ACC112 (cell line): ENCODE data around the gene DKK2.
A peak's percentile ranks its signal among the peaks of the same experiment; 100 is the strongest.

Source experiments
- H2AFZ ChIP-seq: fragments of 200-600 bp; sonication (generic); one replicate; pipeline ENCODE4 v1.6.0; 2017; ENCODE audit warnings: antibody characterized with exemption, low read length; ENCODE audit not compliant: unreplicated experiment
- H3K27ac ChIP-seq: fragments of 200-600 bp; sonication (generic); 2 replicates; pipeline ENCODE4 v1.5.1; 2014; ENCODE audit warnings: low read depth, mild to moderate bottlenecking, antibody characterized with exemption, low read length, moderate library complexity
- H3K27me3 ChIP-seq: fragments of 200-600 bp; sonication (generic); 2 replicates; pipeline ENCODE4 v1.6.1; 2014; ENCODE audit warnings: mild to moderate bottlenecking, antibody characterized with exemption, low read length, moderate library complexity, mixed read lengths; ENCODE audit not compliant: insufficient read depth
- H3K36me3 ChIP-seq: fragments of 200-600 bp; sonication (generic); 2 replicates; pipeline ENCODE4 v1.6.1; 2016; ENCODE audit warnings: mild to moderate bottlenecking, antibody characterized with exemption, low read length, moderate library complexity, mixed read lengths; ENCODE audit not compliant: insufficient read depth
- H3K4me1 ChIP-seq: fragments of 200-600 bp; sonication (generic); one replicate; pipeline ENCODE4 v1.6.1; 2016; ENCODE audit warnings: low read length, mixed read lengths; ENCODE audit not compliant: insufficient read depth, unreplicated experiment, control insufficient read depth
- H3K4me3 ChIP-seq: fragments of 200-600 bp; sonication (generic); 2 replicates; pipeline ENCODE4 v1.5.1; 2014; ENCODE audit warnings: mild to moderate bottlenecking, low read depth, low read length
- H3K79me2 ChIP-seq: fragments of 200-600 bp; sonication (generic); one replicate; pipeline ENCODE4 v1.6.0; 2016; ENCODE audit warnings: low read length; ENCODE audit not compliant: control insufficient read depth, unreplicated experiment, insufficient read depth

The DKK2 gene, protein sequence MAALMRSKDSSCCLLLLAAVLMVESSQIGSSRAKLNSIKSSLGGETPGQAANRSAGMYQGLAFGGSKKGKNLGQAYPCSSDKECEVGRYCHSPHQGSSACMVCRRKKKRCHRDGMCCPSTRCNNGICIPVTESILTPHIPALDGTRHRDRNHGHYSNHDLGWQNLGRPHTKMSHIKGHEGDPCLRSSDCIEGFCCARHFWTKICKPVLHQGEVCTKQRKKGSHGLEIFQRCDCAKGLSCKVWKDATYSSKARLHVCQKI

DNA sequence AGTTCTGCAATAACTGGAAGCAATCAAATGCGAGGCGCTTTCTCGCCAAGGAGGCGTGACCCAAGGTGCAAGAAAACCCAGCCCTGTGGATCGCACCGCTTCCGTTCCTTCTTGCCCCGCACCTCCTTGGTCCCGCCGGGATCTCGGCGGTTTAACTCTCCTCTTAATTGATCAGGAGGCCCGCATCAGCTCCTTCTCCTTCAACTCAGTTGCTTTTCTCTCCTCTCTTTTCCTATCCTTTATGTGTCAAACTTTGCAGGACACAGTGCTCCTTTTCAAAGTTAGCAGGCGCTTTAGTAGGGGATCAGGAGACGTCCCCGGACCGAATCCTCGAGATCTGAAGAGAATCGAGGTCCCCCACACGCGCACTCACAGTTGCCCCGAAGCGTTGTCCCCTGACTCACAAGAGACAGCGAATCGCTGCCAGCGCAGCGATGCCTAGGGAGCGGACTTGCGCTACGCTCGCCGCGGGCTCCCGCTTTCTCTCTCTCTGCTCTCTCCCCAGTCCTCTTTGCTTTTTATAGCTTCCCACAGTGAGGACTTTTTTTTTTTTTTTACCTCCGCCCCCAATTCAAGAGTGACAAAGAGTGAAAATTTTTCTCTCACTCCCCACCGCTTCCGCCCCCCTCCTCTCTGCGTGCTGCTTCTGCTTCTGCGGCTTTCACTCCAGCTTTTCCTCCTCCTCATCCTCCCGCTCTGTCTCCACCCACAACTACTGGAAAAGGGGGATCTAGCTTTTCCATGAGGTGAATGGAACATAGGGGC lies at the start of gene DKK2:
Gene DKK2, minus strand, starts transcription at position 495 of the 765 bp plus-strand sequence. CDS start 722 bp downstream, outside the sequence.
- Histone ChIP-seq H3K4me1 (peaks cover 15% of the 10 kb centered on the region), H3K79me2 (no peaks in the 10 kb centered on the region), H3K27ac (no peak within 1 kb of the TSS), H3K27me3 (peaks cover 79% of the 10 kb centered on the region), H2AFZ (peak within 1 kb of the TSS; percentile 37), H3K36me3 (no peaks in the 10 kb centered on the region), H3K4me3 (peak within 1 kb of the TSS; percentile 72)

DNA sequence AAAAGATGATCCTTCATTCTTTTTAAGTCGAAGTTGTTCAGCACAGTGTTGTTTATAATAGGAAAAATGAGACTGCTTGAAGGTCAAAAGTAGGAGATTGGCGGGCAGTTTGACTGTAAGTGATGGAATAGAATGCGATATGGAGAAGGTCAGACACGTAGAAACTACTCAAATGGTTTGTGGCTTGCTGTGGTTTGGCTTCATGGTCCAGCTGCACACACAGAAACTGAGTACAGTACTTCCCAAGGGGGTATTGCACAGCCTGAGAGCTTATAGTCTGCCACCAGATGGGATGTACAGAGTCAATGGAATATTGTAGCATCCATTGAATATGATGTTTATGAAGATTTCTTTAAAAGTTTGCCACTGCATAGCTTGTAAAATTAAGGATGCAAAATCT lies 41.1 kb upstream of the DKK2 start:
- Histone ChIP-seq H3K27me3 (no peaks in the 10 kb centered on the region), H3K4me1 (no peaks in the 10 kb centered on the region), H3K79me2 (no peaks in the 10 kb centered on the region), H3K27ac (no peak overlapping the region), H3K4me3 (no peak overlapping the region), H3K36me3 (no peaks in the 10 kb centered on the region), H2AFZ (peak overlapping the region; percentile 50)

DNA sequence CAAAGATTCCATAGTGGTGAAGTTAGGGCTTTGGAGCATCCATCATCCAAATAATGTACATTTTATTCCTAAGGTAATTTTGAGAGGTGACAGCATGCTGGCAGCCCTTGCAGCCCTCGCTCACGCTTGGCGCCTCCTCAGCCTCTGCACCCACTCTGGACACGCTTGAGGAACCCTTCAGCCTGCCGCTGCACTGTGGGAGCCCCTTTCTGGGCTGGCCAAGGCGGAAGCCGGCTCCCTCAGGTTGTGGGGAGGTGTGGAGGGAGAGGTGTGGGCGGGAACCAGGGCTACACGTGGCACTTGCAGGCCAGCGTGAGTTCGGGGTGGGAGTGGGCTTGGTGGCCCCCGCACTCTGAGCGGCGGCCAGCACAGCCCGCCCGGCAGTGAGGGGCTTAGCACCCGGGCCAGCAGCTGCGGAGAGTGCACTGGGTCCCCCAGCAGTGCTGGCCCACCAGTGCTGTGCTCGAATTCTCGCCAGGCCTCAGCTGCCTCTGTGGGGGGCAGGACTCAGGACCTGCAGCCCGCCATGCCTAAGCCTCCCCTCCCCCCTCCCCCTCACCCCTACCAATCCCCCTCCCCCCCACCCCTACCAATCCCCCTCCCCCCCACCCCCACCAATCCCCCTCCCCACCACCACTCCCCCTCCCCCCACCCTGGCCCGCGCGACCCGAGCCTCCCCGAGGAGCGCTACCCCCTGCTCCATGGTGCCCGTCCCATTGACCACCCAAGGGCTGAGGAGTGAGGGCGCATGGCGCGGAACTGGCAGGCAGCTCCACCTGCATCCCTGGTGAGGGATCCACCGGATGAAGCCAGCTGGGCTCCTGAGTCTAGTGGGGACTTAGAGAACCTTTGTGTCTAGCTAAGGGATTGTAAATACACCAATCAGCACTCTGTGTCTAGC lies 37.0 kb upstream of the DKK2 start:
- H3K79me2 ChIP-seq: no peaks in the 10 kb centered on the region
- no peak overlapping the region for H2AFZ ChIP-seq
- no peaks in the 10 kb centered on the region for H3K27me3 ChIP-seq

DNA sequence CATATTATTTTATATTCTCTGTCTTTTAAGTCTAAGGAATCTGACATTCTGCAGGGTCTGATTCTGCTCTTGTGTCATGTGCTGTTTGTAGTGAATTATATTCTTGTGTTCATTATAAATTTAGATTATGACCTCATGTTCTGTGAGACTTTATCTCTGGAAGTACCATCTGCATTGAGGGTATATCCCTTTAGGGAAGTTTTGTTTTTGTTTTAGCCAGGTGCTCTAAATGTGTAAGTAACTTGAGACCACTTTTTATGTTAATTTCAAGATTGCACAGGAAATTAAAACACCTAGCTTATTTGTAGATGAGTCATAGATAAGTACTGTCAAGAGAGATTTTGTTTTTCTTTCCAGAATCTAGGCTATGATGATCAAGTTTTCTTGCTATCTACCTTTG lies 35.0 kb upstream of the DKK2 start:
- Histone ChIP-seq H3K4me1 (peaks cover 12% of the 10 kb centered on the region), H3K27ac (no peak overlapping the region), H3K27me3 (no peaks in the 10 kb centered on the region), H2AFZ (no peak overlapping the region), H3K4me3 (no peak overlapping the region), H3K36me3 (no peaks in the 10 kb centered on the region), H3K79me2 (no peaks in the 10 kb centered on the region)

More for the DNA sequence above, 37.0 kb upstream of the DKK2 start:
- Histone ChIP-seq H3K4me1 (peaks cover 12% of the 10 kb centered on the region), H3K36me3 (no peaks in the 10 kb centered on the region), H3K27ac (no peak overlapping the region), H3K4me3 (no peak overlapping the region)

DNA sequence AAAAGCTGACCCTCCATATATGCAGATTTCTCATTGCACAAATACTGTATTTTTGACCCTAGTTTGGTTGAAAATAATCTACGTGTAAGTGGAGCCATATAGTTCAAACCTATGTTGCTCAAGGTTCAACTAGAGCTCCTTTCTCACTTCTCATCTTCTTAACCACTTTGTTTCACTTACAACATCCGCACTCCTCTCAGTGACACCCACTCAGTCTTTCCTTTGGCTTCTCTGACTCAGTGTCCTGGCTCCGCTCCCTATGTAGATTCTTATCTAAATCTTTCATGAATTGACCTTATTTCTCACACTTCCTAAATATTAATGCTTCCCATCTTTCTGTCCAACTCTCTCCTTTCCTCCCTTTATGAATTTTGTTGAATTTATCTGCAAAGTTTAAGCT lies 32.9 kb upstream of the DKK2 start:
- Histone ChIP-seq H3K27me3 (no peaks in the 10 kb centered on the region), H3K36me3 (no peaks in the 10 kb centered on the region), H3K79me2 (no peaks in the 10 kb centered on the region), H3K4me1 (peaks cover 12% of the 10 kb centered on the region), H3K27ac (no peak overlapping the region), H2AFZ (no peak overlapping the region), H3K4me3 (peak overlapping the region; percentile 32; the same call in 1 of the 2 replicates)

DNA sequence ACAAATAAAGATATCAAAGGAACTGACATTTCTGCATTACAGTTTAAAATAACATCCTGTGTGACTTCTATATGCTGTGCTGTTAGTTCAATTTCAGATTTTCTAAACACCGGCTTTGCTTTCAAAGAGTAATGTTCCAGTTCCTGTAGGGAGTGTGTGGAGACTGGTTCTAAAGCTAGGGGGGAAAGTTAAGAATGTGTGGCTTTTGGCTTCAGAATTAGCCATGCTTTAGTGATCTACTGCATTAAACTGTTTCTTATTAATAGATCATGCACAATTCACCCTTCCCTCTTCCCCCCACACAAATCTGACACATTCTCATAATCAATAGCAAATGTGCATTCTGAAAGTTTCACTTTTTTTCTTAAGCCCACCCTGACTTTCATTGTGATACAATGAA lies 32.0 kb upstream of the DKK2 start:
- H2AFZ ChIP-seq: peak overlapping the region; percentile 50
- no peaks in the 10 kb centered on the region for H3K36me3 ChIP-seq
- no peaks in the 10 kb centered on the region for H3K79me2 ChIP-seq
- H3K27ac ChIP-seq: no peak overlapping the region
- H3K4me3 ChIP-seq: no peak overlapping the region
- H3K4me1 ChIP-seq: peaks cover 12% of the 10 kb centered on the region
- H3K27me3 ChIP-seq: no peaks in the 10 kb centered on the region

DNA sequence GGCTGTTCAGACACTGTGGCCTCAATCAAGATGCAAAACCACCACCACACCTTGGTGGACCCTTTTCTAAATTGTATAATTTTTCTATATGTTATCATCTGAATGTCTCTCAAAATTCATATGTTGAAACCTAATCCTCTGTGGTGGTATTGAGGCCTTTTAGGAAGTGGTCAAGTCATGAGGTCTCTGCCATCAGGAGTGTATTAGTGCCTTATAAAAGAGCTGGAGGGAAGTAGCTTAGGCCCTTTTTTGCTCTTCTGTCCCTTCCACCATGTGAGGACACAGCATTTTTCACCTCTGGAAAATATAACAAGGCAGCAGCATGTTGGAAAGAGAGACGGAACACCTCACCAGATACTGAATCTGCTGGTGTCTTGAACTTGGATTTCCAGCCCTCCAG lies 30.5 kb upstream of the DKK2 start:
- Histone ChIP-seq H3K27me3 (no peaks in the 10 kb centered on the region), H3K4me3 (no peak overlapping the region), H2AFZ (no peak overlapping the region), H3K27ac (no peak overlapping the region), H3K36me3 (no peaks in the 10 kb centered on the region), H3K4me1 (peaks cover 12% of the 10 kb centered on the region), H3K79me2 (no peaks in the 10 kb centered on the region)

DNA sequence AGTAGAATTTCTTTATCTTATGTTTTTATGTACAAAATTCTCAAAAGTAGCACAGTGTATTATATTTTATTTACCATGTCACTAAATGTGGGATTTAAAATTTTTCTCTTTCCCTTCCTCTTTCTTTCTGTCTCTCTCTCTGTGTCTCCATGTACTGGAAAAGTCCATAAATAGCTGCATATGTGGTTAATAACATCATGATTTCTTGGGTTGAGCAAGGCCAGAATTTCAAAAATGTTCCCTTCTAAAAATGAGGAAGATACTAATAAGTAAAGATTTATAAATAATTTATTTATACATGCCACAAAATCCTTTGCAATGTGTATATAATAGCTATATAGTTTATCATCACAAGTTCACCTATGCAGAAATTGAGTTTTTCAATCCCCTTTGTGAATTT lies 29.1 kb upstream of the DKK2 start:
- no peaks in the 10 kb centered on the region for H3K79me2 ChIP-seq
- H3K36me3 ChIP-seq: no peaks in the 10 kb centered on the region
- H2AFZ ChIP-seq: no peak overlapping the region
- H3K4me1 ChIP-seq: peaks cover 10% of the 10 kb centered on the region
- H3K27me3 ChIP-seq: no peaks in the 10 kb centered on the region
- H3K4me3 ChIP-seq: no peak overlapping the region
- H3K27ac ChIP-seq: no peak overlapping the region

DNA sequence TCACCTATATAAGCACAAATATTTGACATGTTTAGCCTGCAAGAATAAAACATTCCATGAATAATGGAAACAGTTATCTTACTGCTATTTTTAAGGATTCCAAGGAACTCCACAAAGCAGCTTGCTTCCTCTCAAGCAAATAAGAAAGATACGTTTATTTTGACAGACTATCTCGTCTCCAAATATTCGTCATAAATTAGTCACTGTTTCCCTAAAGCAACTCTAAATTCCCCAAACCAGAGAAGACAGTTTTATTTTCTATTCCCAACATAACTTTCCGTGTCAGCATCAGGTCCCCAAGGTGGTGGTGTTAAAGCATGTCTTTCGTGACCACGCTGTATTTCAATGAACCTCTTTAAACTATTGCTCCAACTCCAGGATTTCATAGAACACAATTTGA lies 24.3 kb upstream of the DKK2 start:
- Histone ChIP-seq H3K4me3 (no peak overlapping the region), H2AFZ (no peak overlapping the region), H3K27ac (0 out of 2 replicates have a peak overlapping the region, but pooled peaks have one; percentile 5), H3K36me3 (no peaks in the 10 kb centered on the region), H3K27me3 (no peaks in the 10 kb centered on the region), H3K4me1 (peaks cover 10% of the 10 kb centered on the region), H3K79me2 (no peaks in the 10 kb centered on the region)

DNA sequence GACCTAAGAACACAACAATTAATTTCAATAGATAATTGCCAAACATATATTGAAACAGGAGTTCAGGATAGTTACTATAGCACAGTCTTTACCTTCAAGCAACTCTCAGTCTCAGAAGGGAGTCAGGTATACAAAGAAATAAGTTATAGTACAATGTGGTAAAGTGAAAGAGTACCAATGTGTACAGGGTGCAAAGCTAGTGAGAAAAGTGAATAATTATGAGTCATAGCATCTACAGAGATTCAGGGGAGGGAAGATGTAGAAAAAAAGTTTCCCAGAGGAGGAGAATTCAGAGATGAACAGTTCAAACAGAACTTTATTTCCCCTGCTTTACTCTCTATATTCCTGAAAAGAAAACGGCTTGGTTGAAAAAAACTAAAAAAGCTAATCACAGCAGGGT lies 22.7 kb upstream of the DKK2 start:
- Histone ChIP-seq H3K4me3 (peak overlapping the region; percentile 35), H3K4me1 (peaks cover 10% of the 10 kb centered on the region), H3K36me3 (no peaks in the 10 kb centered on the region), H3K79me2 (no peaks in the 10 kb centered on the region), H3K27ac (0 out of 2 replicates have a peak overlapping the region, but pooled peaks have one; percentile 8), H2AFZ (peak overlapping the region; percentile 35), H3K27me3 (no peaks in the 10 kb centered on the region)
